ENCODE results near the gene NOS2.

GRCh38 chr17:27778183-27778582, 22.1 kb downstream of the NOS2 start:
- TF ChIP-seq CTCF (IDR thresholded peaks at IDR 0.05) (no peak), USF2 (CRISPR knock-in tag; IDR thresholded peaks at IDR 0.05) (no peak), USF1 (CRISPR knock-in tag; IDR thresholded peaks at IDR 0.05) (no peak), JUN (CRISPR knock-in tag; IDR thresholded peaks at IDR 0.05) (no peak), ELF4 (CRISPR knock-in tag; IDR thresholded peaks at IDR 0.05; ENCODE audit: low read depth) (no peak)

Measured in WTC11 (cell line).